ENCODE measurements around the gene USP22. TPM values are rescaled to one million over a fixed set of nuclear protein-coding genes. Genes with fewer than 3 reads are reported as not detected.

USP22 gene
- total and polyA plus RNA-seq, 2 of the 8 experiments (the other 6 are each of a cell fraction or from before 2014, with no cell fraction given), result 221 to 316 TPM

DNA sequence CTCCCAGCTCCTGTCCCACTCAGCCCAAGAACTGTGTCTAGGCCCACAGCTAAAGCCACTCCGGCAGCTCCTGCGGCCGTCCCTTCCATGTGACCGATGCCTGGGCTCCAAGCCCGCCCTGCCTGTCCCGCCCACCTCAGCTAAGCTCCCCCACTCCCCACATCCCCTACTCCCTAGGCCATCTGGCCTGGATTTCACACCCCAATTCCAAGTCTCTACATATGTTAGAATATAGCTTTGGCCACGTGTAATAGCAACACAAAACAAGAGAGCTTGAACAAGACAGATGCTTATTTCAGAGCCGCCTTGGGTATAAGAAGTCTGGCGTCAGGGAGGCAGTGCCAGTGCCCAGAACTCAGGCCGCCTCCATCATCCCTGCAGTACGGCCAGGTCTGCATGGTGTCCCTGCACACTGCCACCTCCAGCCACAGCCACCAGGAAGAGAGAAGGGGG lies 30.0 kb upstream of the USP22 start:
- no peak overlapping the region; the same call in 1 of the 2 replicates for H2AFZ ChIP-seq (ENCODE audit: low read length)
- no peaks in the 10 kb centered on the region; a peak in 1 of 4 replicates for H3K9me3 ChIP-seq (ENCODE audit: insufficient read depth in 2 of 2, low read depth in 1 of 2, low read length in 1 of 2)
- H3K14ac ChIP-seq (ENCODE audit: insufficient read length), result no peak overlapping the region
- H3K23me2 ChIP-seq (ENCODE audit: low read depth, low read length), result no peaks in the 10 kb centered on the region; the same call in 1 of the 2 replicates
- no peak overlapping the region for H3K27ac ChIP-seq (ENCODE audit: low read depth, low read length)
- H4K20me1 ChIP-seq (replicated peaks in 1 of 2; ENCODE audit: control insufficient read depth in 1 of 2, insufficient read depth in 2 of 2, low read length in 2 of 2), result no peaks in the 10 kb centered on the region
- H3K4me1 ChIP-seq (replicated peaks in 1 of 4; ENCODE audit: control insufficient read depth in 3 of 4, insufficient read depth in 4 of 4, low read length in 3 of 4), result peaks cover 0 to 4% (median 0%) of the 10 kb centered on the region in 4 experiments; a peak in 2 of 7 replicates
- H2BK15ac ChIP-seq (ENCODE audit: low read length), result no peak overlapping the region
- no peak overlapping the region; the same call in 1 of the 2 replicates for H4K8ac ChIP-seq (ENCODE audit: extremely low read depth, insufficient read depth, low read length)
- no peak for FAIRE-seq
- no peak for DNase-seq (ENCODE audit: low read depth in 1 of 2, low spot score in 2 of 2)
- no peaks in the 10 kb centered on the region for H3K79me1 ChIP-seq (ENCODE audit: low read depth, low read length)
- H3K4me3 ChIP-seq (ENCODE audit: extremely low read depth in 1 of 4, insufficient read depth in 2 of 4, low read depth in 3 of 4, low read length in 4 of 4), result no peak overlapping the region
- H2BK5ac ChIP-seq (ENCODE audit: low read depth, low read length), result no peak overlapping the region
- H3K36me3 ChIP-seq (ENCODE audit: control insufficient read depth in 2 of 4, insufficient read depth in 4 of 4, low read length in 3 of 4), result no peaks in the 10 kb centered on the region
- H2BK12ac ChIP-seq (ENCODE audit: low read depth, low read length), result no peak overlapping the region
- no peak overlapping the region for H3K23ac ChIP-seq (ENCODE audit: insufficient read length)
- H3K4ac ChIP-seq (replicated peaks; ENCODE audit: insufficient read length, low read depth, low read length), result no peak overlapping the region
- H2BK20ac ChIP-seq (ENCODE audit: low read length), result no peak overlapping the region
- no peak overlapping the region for H4K91ac ChIP-seq (replicated peaks; ENCODE audit: insufficient read length, low read length)
- H2AK5ac ChIP-seq (ENCODE audit: low read depth, low read length), result no peak overlapping the region
- no peaks in the 10 kb centered on the region for H3K27me3 ChIP-seq (replicated peaks in 1 of 4; ENCODE audit: control insufficient read depth in 3 of 4, extremely low read depth in 1 of 4, insufficient read depth in 3 of 4, low read length in 3 of 4)
- no peaks in the 10 kb centered on the region for H3K79me2 ChIP-seq (ENCODE audit: control insufficient read depth in 1 of 2, insufficient read depth in 2 of 2, low read length in 2 of 2)
- no peak overlapping the region for H3K18ac ChIP-seq (ENCODE audit: extremely low read depth, low read length)
- ChIA-PET CTCF (ENCODE audit: partially characterized antibody) (no interaction called here), POLR2A (ENCODE audit: partially characterized antibody) (interaction anchor here (0.8 to 1.1 kb wide), 2 partner anchors 30 to 67 kb away, joined by 3 to 4 read pairs; partner anchors contain the start of gene USP22)
- H3K9ac ChIP-seq (replicated peaks in 1 of 4; ENCODE audit: extremely low read depth in 1 of 4, low read depth in 3 of 4, low read length in 3 of 4), result no peak overlapping the region; a peak in 1 of 7 replicates
- no peak overlapping the region for H3K4me2 ChIP-seq (ENCODE audit: insufficient read depth in 1 of 2, low read depth in 2 of 2, low read length in 2 of 2)
- H3K56ac ChIP-seq (replicated peaks; ENCODE audit: insufficient read length, low read depth, low read length), result no peak overlapping the region
- no peak overlapping the region for H2BK120ac ChIP-seq (replicated peaks; ENCODE audit: low read depth, low read length)
- H4K5ac ChIP-seq (ENCODE audit: insufficient read length, low read depth, low read length), result no peak overlapping the region
- 71% methylated on average over 6 of the region's 11 CpGs; no CpG with 5 or more reads in 1 of the 2 experiments for WGBS, 2 experiments (ENCODE audit: extremely low coverage in 1 of 2, insufficient coverage in 1 of 2, insufficient read length in 1 of 2, insufficient replicate concordance in 2 of 2, low coverage in 1 of 2, low lambda C conversion rate in 2 of 2, missing lambda C conversion rate in 1 of 2)
- TF ChIP-seq CTBP2 (IDR thresholded peaks at IDR 0.05; ENCODE audit: borderline replicate concordance, insufficient read depth, insufficient read length, low read length) (no peak), SIRT6 (IDR thresholded peaks at IDR 0.05; ENCODE audit: low read length) (no peak), JUN (IDR thresholded peaks at IDR 0.05; ENCODE audit: low read depth, low read length) (no peak), RNF2 (IDR thresholded peaks at IDR 0.05; ENCODE audit: borderline replicate concordance, low read depth, low read length, missing control alignments, poor library complexity, severe bottlenecking) (no peak), CREB1 (IDR thresholded peaks at IDR 0.05) (no peak), POU5F1 (IDR thresholded peaks at IDR 0.05; ENCODE audit: low read depth, low read length) (no peak), POLR2A (IDR thresholded peaks at IDR 0.05; ENCODE audit: control extremely low read depth in 1 of 2, low read depth in 2 of 2, low read length in 2 of 2) (no peak), RXRA (IDR thresholded peaks at IDR 0.05; ENCODE audit: insufficient read depth, low read depth, low read length) (no peak), RAD21 (IDR thresholded peaks at IDR 0.05 in 1 of 2, conservative IDR thresholded peaks at IDR 0.05 in 1 of 2; ENCODE audit: low read depth in 2 of 2, low read length in 2 of 2) (no peak)
- TF ChIP-seq, protein P1, sequence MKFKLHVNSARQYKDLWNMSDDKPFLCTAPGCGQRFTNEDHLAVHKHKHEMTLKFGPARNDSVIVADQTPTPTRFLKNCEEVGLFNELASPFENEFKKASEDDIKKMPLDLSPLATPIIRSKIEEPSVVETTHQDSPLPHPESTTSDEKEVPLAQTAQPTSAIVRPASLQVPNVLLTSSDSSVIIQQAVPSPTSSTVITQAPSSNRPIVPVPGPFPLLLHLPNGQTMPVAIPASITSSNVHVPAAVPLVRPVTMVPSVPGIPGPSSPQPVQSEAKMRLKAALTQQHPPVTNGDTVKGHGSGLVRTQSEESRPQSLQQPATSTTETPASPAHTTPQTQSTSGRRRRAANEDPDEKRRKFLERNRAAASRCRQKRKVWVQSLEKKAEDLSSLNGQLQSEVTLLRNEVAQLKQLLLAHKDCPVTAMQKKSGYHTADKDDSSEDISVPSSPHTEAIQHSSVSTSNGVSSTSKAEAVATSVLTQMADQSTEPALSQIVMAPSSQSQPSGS (IDR thresholded peaks at IDR 0.05; ENCODE audit: low read length), result no peak
- TF ChIP-seq, protein P2, sequence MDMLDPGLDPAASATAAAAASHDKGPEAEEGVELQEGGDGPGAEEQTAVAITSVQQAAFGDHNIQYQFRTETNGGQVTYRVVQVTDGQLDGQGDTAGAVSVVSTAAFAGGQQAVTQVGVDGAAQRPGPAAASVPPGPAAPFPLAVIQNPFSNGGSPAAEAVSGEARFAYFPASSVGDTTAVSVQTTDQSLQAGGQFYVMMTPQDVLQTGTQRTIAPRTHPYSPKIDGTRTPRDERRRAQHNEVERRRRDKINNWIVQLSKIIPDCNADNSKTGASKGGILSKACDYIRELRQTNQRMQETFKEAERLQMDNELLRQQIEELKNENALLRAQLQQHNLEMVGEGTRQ (IDR thresholded peaks at IDR 0.05; ENCODE audit: low read length), result no peak

All from H1 (cell line).